GM12878 (cell line): ENCODE results near the gene SLC39A1. TPM values are rescaled to one million over a fixed set of nuclear protein-coding genes. Genes with fewer than 3 reads are reported as not detected.

Experiments
- ATAC-seq: fragments of 200-7000 bp; cut with Tn5 transposase; 3 replicates; pipeline ENCODE4 v1.9.1; 2020; ENCODE audit warnings: mild to moderate bottlenecking, moderate library complexity
- BruUV-seq: library from RNA; stranded (reverse); fragments of 400-500 nt; replicated peaks from 2 replicates; lab custom pipeline; 2021; lab: Mats Ljungman, UMichigan
- CTCF ChIA-PET: fragments of 300-600 bp; sonication (Branson Sonifier 250); formaldehyde crosslinking; extraction: SDS; loops from one replicate; lab custom pipeline; 2021; ENCODE audit warnings: inconsistent platforms; lab: Yijun Ruan, JAX
- POLR2A ChIA-PET: fragments of 350-600 bp; formaldehyde crosslinking; extraction: SDS; loops from one replicate; lab custom pipeline; 2021; ENCODE audit warnings: inconsistent platforms; lab: Charles Lee
- RAD21 ChIA-PET: fragments of 300-600 bp; sonication (Branson Sonifier 250); formaldehyde crosslinking; loops from one replicate; lab custom pipeline; 2023; ENCODE audit warnings: antibody characterized with exemption; ENCODE audit not compliant: unreplicated experiment; lab: Charles Lee
- SMC1A ChIA-PET: fragments of 300-600 bp; sonication (Branson Sonifier 250); formaldehyde crosslinking; loops from one replicate; lab custom pipeline; 2023; ENCODE audit not compliant: unreplicated experiment, uncharacterized antibody; lab: Charles Lee
- DNase-seq: peaks from one replicate; pipeline ENCODE4 v3.0.0-alpha.2; 2011; ENCODE audit warnings: low read depth, low spot score
- FAIRE-seq: peaks from 3 replicates; lab custom pipeline; 2011; peaks lifted over from hg19 to GRCh38; lab: Jason Lieb, UNC
- H2AFZ ChIP-seq: 2 replicates; pipeline ENCODE4 v1.6.0; 2011; ENCODE audit warnings: low read depth, low read length, control low read depth; ENCODE audit not compliant: control insufficient read depth
- H3K27ac ChIP-seq: 2 replicates; pipeline ENCODE4 v1.5.1; 2011; ENCODE audit warnings: control low read depth; ENCODE audit not compliant: control insufficient read depth, insufficient read depth
- H3K27me3 ChIP-seq, 2 experiments: replicated peaks in 1 of 2; 2 replicates each; pipeline versions ENCODE4 v1.6.0 to v1.6.1; 2011; ENCODE audit warnings: low read length in 1 of 2; ENCODE audit not compliant: control insufficient read depth in 2 of 2, insufficient read depth in 2 of 2
- H3K36me3 ChIP-seq, 2 experiments: 2 replicates each; pipeline ENCODE4 v1.5.1; 2011; ENCODE audit warnings: low read length in 1 of 2; ENCODE audit not compliant: control insufficient read depth in 2 of 2, insufficient read depth in 2 of 2
- H3K4me1 ChIP-seq: 2 replicates; pipeline ENCODE4 v1.6.1; 2011; ENCODE audit warnings: mild to moderate bottlenecking, low read length, moderate library complexity, mixed read lengths; ENCODE audit not compliant: control insufficient read depth, insufficient read depth
- H3K4me2 ChIP-seq: 2 replicates; pipeline ENCODE4 v1.6.0; 2011; ENCODE audit warnings: control low read depth; ENCODE audit not compliant: control insufficient read depth, insufficient read depth
- H3K4me3 ChIP-seq: fragments of 200-600 bp; sonication (generic); 2 replicates; pipeline ENCODE4 v1.5.1; 2016
- H3K79me2 ChIP-seq: 2 replicates; pipeline ENCODE4 v1.6.0; 2011; ENCODE audit warnings: low read length; ENCODE audit not compliant: control insufficient read depth, insufficient read depth
- H3K9ac ChIP-seq: 2 replicates; pipeline ENCODE4 v1.8.0; 2011; ENCODE audit warnings: low read length, control low read depth, mixed read lengths; ENCODE audit not compliant: control insufficient read depth, insufficient read depth
- H3K9me3 ChIP-seq: replicated peaks from 3 replicates; pipeline ENCODE4 v1.5.1; 2011; ENCODE audit warnings: mild to moderate bottlenecking, low read length; ENCODE audit not compliant: control insufficient read depth, insufficient read depth
- H4K20me1 ChIP-seq: 2 replicates; pipeline ENCODE4 v1.6.0; 2011; ENCODE audit not compliant: control insufficient read depth, insufficient read depth
- FOXK2 ChIP-seq: fragments of 450-650 bp; IDR thresholded peaks from 2 replicates; pipeline ENCODE4 v1.6.1; 2017; ENCODE audit warnings: mild to moderate bottlenecking, moderate library complexity
- HDAC6 ChIP-seq: fragments of 200-600 bp; sonication (generic); IDR thresholded peaks from one replicate; pipeline ENCODE4 v1.8.0; 2017; ENCODE audit warnings: antibody characterized with exemption; ENCODE audit not compliant: unreplicated experiment
- IKZF1 ChIP-seq: fragments of 450-650 bp; conservative IDR thresholded peaks from 2 replicates; pipeline ENCODE4 v1.6.1; 2017; ENCODE audit warnings: antibody characterized with exemption, mild to moderate bottlenecking
- KDM1A ChIP-seq: fragments of 200-600 bp; sonication (generic); IDR thresholded peaks from 2 replicates; pipeline ENCODE4 v1.6.1; 2016; ENCODE audit warnings: borderline replicate concordance
- POLR2A ChIP-seq: IDR thresholded peaks from 2 replicates; pipeline ENCODE4 v1.6.1; 2011; ENCODE audit warnings: low read depth, mild to moderate bottlenecking, low read length
- POLR2AphosphoS5 ChIP-seq: IDR thresholded peaks from 2 replicates; pipeline ENCODE4 v1.6.1; 2011; ENCODE audit warnings: mild to moderate bottlenecking, low read length, inconsistent platforms
- RBBP5 ChIP-seq: fragments of 200-600 bp; sonication (generic); conservative IDR thresholded peaks from 2 replicates; pipeline ENCODE4 v1.6.1; 2016
- SRF ChIP-seq, 2 experiments: IDR thresholded peaks; 2 replicates each; pipeline ENCODE4 v1.6.1; 2011; ENCODE audit warnings: low read depth in 2 of 2, low read length in 2 of 2, mild to moderate bottlenecking in 1 of 2, moderate library complexity in 1 of 2
- WGBS: methylation state at CpG from one replicate; pipeline ENCODE4 v1.1.6; 2016; ENCODE audit warnings: low lambda C conversion rate; ENCODE audit not compliant: insufficient replicate concordance, insufficient coverage; ENCODE audit errors: missing lambda C conversion rate; 5-methylcytosine and 5-hydroxymethylcytosine counted together
- in situ Hi-C: fragments of 300-500 bp; cut with MboI; formaldehyde crosslinking; loops from 9 replicates; pipeline ENCODE4 v1.14.3; 2018; ENCODE audit warnings: mixed read lengths
- intact Hi-C: fragments of 100-400 bp; cut with micrococcal nuclease; formaldehyde crosslinking; loops from one replicate; pipeline ENCODE4 v1.14.2; 2022; ENCODE audit not compliant: unreplicated experiment
- polyA plus RNA-seq, 11 experiments: library from polyadenylated mRNA; depleted of rRNA in 4 of 11; unstranded in 6 of 11; stranded (reverse) in 5 of 11; fragments of >200 nt; fragmentation: Nextera tagmentation in 4 of 11; fragmentation: Illumina TruSeq in 1 of 11; extraction: Ambion mirVana in 4 of 11; extraction: Trizol in 1 of 11; gene quantifications; 1 replicate in 1 of 11; 2 replicates in 10 of 11; pipeline versions ENCODE4 v1.2.1 to v1.2.3, GENCODE V29; 2011 to 2016; ENCODE audit warnings: inconsistent platforms in 2 of 11, missing spikeins in 2 of 11, low read depth in 1 of 11
- total RNA-seq, 4 experiments: library from RNA; depleted of rRNA in 3 of 4; stranded (reverse); fragments of >200 nt in 3 of 4; fragmentation: Illumina TruSeq in 1 of 4; extraction: Trizol in 1 of 4; gene quantifications; 2 replicates each; pipeline versions ENCODE4 v1.2.1 to v1.2.3, GENCODE V29; 2013 to 2021
- TF ChIP-seq, protein P1 (sequence below), 3 experiments: IDR thresholded peaks in 2 of 3; conservative IDR thresholded peaks in 1 of 3; 2 replicates each; pipeline ENCODE4 v1.5.1; 2011; ENCODE audit warnings: low read depth in 3 of 3, low read length in 3 of 3, mild to moderate bottlenecking in 3 of 3, control low read depth in 2 of 3, moderate library complexity in 2 of 3, inconsistent platforms in 1 of 3, mixed read lengths in 1 of 3; ENCODE audit not compliant: control insufficient read depth in 2 of 3, insufficient read depth in 1 of 3; ENCODE audit errors: extremely low read depth in 1 of 3

SLC39A1 gene
- total and polyA plus RNA-seq, 10 of the 15 experiments (the other 5 are each of a cell fraction or from before 2014, with no cell fraction given), result 8.8 to 98.6 (median 72.4) TPM

- H2AFZ ChIP-seq, result no peak overlapping the region
- TF ChIP-seq SRF (IDR thresholded peaks at IDR 0.05; ENCODE audit: low read depth in 2 of 2, low read length in 2 of 2) (no peak), POLR2A (peak; percentile 42; the same call in 1 of the 2 replicates)
- peaks cover 21 to 26% of the 10 kb centered on the region in 2 experiments; a peak in 3 of 4 replicates for H3K36me3 ChIP-seq
- H3K9ac ChIP-seq, result no peak overlapping the region
- H3K4me1 ChIP-seq, result no peaks in the 10 kb centered on the region
- CTCF ChIA-PET, result no interaction called here
- FAIRE-seq (no peak), DNase-seq (no peak), ATAC-seq (no peak)
- H3K9me3 ChIP-seq, result no peaks in the 10 kb centered on the region
- H3K27me3 ChIP-seq, result no peaks in the 10 kb centered on the region
- no peak overlapping the region for H3K27ac ChIP-seq
- SMC1A ChIA-PET, result no interaction called here
- no peaks in the 10 kb centered on the region for H3K79me2 ChIP-seq
- no peak overlapping the region for H3K4me3 ChIP-seq
- BruUV-seq, result no TSS peak
- no peaks in the 10 kb centered on the region for H4K20me1 ChIP-seq
- in situ Hi-C loops (no loop called here), intact Hi-C loops (no loop called here)
- H3K4me2 ChIP-seq, result no peak overlapping the region
- POLR2A ChIA-PET, result no interaction called here
- WGBS, result 91% methylated on average over 9 of the region's 9 CpGs
- RAD21 ChIA-PET, result no interaction called here
Observed at GRCh38 chr1:153934746-153935145, 28.6 kb downstream of the SLC39A1 start.

DNA sequence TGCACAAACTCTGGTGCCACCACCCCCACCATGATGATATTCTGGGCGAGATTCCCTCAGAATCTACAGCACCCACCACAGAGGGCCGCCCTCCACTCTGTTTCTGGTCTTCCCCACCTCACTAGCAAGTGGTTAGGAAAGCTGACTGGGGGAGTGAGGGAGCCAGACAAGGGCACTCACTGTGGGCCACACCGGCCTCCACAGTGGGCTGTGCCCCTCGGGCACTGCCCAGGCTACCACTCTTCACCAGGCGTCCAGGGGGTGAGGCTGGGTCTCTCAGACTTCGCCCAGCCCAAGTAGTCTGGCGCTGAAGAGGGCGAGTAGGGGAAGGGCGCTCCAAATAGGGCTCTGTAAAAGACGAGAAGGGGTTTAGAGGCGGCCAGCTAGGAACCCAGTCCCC is 29.4 kb downstream of the SLC39A1 start:
- H3K27me3 ChIP-seq, result no peaks in the 10 kb centered on the region
- H3K4me3 ChIP-seq, result no peak overlapping the region
- ATAC-seq (no peak), FAIRE-seq (no peak), DNase-seq (no peak)
- peaks cover 20 to 26% of the 10 kb centered on the region in 2 experiments; a peak in 3 of 4 replicates for H3K36me3 ChIP-seq
- BruUV-seq, result no TSS peak
- ChIA-PET SMC1A (no interaction called here), RAD21 (no interaction called here), POLR2A (interaction anchor here (0.6 kb wide), 1 partner anchor 41 kb away, joined by 3 read pairs; no protein-coding TSS in a partner anchor), CTCF (no interaction called here)
- in situ Hi-C loops, result no loop called here
- no peaks in the 10 kb centered on the region for H4K20me1 ChIP-seq
- intact Hi-C loops, result no loop called here
- peaks cover 3% of the 10 kb centered on the region for H3K4me1 ChIP-seq
- H2AFZ ChIP-seq, result no peak overlapping the region
- no peak overlapping the region for H3K9ac ChIP-seq
- no peak overlapping the region for H3K27ac ChIP-seq
- no peaks in the 10 kb centered on the region for H3K79me2 ChIP-seq
- TF ChIP-seq, protein P1, sequence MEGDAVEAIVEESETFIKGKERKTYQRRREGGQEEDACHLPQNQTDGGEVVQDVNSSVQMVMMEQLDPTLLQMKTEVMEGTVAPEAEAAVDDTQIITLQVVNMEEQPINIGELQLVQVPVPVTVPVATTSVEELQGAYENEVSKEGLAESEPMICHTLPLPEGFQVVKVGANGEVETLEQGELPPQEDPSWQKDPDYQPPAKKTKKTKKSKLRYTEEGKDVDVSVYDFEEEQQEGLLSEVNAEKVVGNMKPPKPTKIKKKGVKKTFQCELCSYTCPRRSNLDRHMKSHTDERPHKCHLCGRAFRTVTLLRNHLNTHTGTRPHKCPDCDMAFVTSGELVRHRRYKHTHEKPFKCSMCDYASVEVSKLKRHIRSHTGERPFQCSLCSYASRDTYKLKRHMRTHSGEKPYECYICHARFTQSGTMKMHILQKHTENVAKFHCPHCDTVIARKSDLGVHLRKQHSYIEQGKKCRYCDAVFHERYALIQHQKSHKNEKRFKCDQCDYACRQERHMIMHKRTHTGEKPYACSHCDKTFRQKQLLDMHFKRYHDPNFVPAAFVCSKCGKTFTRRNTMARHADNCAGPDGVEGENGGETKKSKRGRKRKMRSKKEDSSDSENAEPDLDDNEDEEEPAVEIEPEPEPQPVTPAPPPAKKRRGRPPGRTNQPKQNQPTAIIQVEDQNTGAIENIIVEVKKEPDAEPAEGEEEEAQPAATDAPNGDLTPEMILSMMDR (IDR thresholded peaks at IDR 0.05 in 2 of 3, conservative IDR thresholded peaks at IDR 0.05 in 1 of 3; ENCODE audit: control insufficient read depth in 2 of 3, extremely low read depth in 1 of 3, insufficient read depth in 1 of 3, low read depth in 3 of 3, low read length in 3 of 3), result no peak
- TF ChIP-seq HDAC6 (no peak), KDM1A (no peak), POLR2AphosphoS5 (no peak), FOXK2 (no peak), RBBP5 (no peak), IKZF1 (no peak)
- no peaks in the 10 kb centered on the region for H3K9me3 ChIP-seq
- no peak overlapping the region for H3K4me2 ChIP-seq
- 94% methylated on average over 9 of the region's 11 CpGs for WGBS
